Right lobe of liver (tissue), 4 donors: ENCODE data around the gene ZC2HC1C.

ENCODE experiments used
- POLR2A ChIP-seq: fragments of 450-650 bp; IDR thresholded peaks from one replicate; pipeline ENCODE4 v1.6.1; 2017; ENCODE audit warnings: antibody characterized with exemption, mild to moderate bottlenecking
- TF ChIP-seq, protein P1 (sequence below), 4 donors: fragments of 200-600 bp in 3 of 4; fragments of 450-650 bp in 1 of 4; IDR thresholded peaks; one replicate each; pipeline versions ENCODE4 v1.5.1 to v1.8.0; 2016 to 2022; ENCODE audit warnings: antibody characterized with exemption in 4 of 4, mild to moderate bottlenecking in 2 of 4
- donor health status: DM: no; HTN: no; CAD: no.
- donor health status: DM: no; HTN: no; CAD: no.
- donor health status: DM: no; HTN: yes; CAD: no.

DNA sequence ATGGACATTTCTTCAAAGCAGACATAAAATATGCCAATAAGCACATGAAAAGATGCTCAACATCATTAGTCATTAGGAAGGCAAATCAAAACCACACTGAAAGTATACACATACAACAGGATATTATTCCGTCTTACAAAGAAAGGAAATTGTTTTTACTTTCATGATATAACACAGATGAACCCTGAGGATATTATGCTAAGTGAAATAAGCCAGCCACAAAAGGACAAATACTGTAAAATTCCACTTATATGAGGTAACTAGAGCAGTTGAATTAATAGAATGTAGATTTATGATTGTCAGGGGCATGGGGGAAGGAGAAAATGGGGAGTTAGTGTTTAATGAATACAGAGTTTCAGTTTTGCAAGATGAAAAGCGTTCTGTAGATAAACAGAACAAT is 9.8 kb upstream of the ZC2HC1C start:
- TF ChIP-seq, protein P1, sequence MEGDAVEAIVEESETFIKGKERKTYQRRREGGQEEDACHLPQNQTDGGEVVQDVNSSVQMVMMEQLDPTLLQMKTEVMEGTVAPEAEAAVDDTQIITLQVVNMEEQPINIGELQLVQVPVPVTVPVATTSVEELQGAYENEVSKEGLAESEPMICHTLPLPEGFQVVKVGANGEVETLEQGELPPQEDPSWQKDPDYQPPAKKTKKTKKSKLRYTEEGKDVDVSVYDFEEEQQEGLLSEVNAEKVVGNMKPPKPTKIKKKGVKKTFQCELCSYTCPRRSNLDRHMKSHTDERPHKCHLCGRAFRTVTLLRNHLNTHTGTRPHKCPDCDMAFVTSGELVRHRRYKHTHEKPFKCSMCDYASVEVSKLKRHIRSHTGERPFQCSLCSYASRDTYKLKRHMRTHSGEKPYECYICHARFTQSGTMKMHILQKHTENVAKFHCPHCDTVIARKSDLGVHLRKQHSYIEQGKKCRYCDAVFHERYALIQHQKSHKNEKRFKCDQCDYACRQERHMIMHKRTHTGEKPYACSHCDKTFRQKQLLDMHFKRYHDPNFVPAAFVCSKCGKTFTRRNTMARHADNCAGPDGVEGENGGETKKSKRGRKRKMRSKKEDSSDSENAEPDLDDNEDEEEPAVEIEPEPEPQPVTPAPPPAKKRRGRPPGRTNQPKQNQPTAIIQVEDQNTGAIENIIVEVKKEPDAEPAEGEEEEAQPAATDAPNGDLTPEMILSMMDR (IDR thresholded peaks at IDR 0.05) = no peak
- no peak for TF ChIP-seq POLR2A
